ENCODE results near the gene GLIS1.
A peak's percentile ranks its signal among the peaks of the same experiment; 100 is the strongest.
"Not testable (repeated sequence)": the region's sequence is repeated elsewhere in the genome, so short reads cannot be mapped to it uniquely, and the experiment has no call there.

Gene GLIS1

GRCh38 chr1:53739109-53739681 is at the start of gene GLIS1:
GLIS1 (minus strand) TSS chr1:53739164; CDS start chr1:53738064, 1,100 bp downstream.
- peak in 3 of 4 experiments; percentile 26 to 61 (median 36) for DNase-seq (ENCODE audit: low read depth in 4 of 4, low spot score in 1 of 4)

- no peak for DNase-seq (ENCODE audit: low read depth in 4 of 4, low spot score in 1 of 4)
Measured at GRCh38 chr1:53787655-53788054, 48.7 kb upstream of the GLIS1 start.

GRCh38 chr1:53783056-53783455 is 44.1 kb upstream of the GLIS1 start:
- DNase-seq (ENCODE audit: low read depth in 4 of 4, low spot score in 1 of 4): no peak

- no peak for DNase-seq (ENCODE audit: low read depth in 4 of 4, low spot score in 1 of 4)
Measured at GRCh38 chr1:53781654-53782053, 42.7 kb upstream of the GLIS1 start.

- no peak for DNase-seq (ENCODE audit: low read depth in 4 of 4, low spot score in 1 of 4)
Measured at GRCh38 chr1:53777272-53777671, 38.3 kb upstream of the GLIS1 start.

- no peak for DNase-seq (ENCODE audit: low read depth in 4 of 4, low spot score in 1 of 4)
Measured at GRCh38 chr1:53771648-53772047, 32.7 kb upstream of the GLIS1 start.

- no peak for DNase-seq (ENCODE audit: low read depth in 4 of 4, low spot score in 1 of 4)
Measured at GRCh38 chr1:53769780-53770179, 30.8 kb upstream of the GLIS1 start.

- no peak for DNase-seq (ENCODE audit: low read depth in 4 of 4, low spot score in 1 of 4)
Measured at GRCh38 chr1:53769184-53769583, 30.2 kb upstream of the GLIS1 start.

- DNase-seq (ENCODE audit: low read depth in 4 of 4, low spot score in 1 of 4): no peak
Measured at GRCh38 chr1:53766831-53767405, 28.0 kb upstream of the GLIS1 start.

- DNase-seq (ENCODE audit: low read depth in 4 of 4, low spot score in 1 of 4): no peak
Measured at GRCh38 chr1:53766194-53766742, 27.3 kb upstream of the GLIS1 start.

GRCh38 chr1:53765657-53766056 is 26.7 kb upstream of the GLIS1 start:
- no peak for DNase-seq (ENCODE audit: low read depth in 4 of 4, low spot score in 1 of 4)

GRCh38 chr1:53763911-53764310 is 24.9 kb upstream of the GLIS1 start:
- no peak for DNase-seq (ENCODE audit: low read depth in 4 of 4, low spot score in 1 of 4)

- no peak for DNase-seq (ENCODE audit: low read depth in 4 of 4, low spot score in 1 of 4)
Measured at GRCh38 chr1:53763461-53763860, 24.5 kb upstream of the GLIS1 start.

GRCh38 chr1:53760497-53760896 is 21.5 kb upstream of the GLIS1 start:
- DNase-seq (ENCODE audit: low read depth in 4 of 4, low spot score in 1 of 4): not testable (repeated sequence)

GRCh38 chr1:53755874-53756273 is 16.9 kb upstream of the GLIS1 start:
- no peak for DNase-seq (ENCODE audit: low read depth in 4 of 4, low spot score in 1 of 4)

- no peak for DNase-seq (ENCODE audit: low read depth in 4 of 4, low spot score in 1 of 4)
Measured at GRCh38 chr1:53754484-53755312, 15.7 kb upstream of the GLIS1 start.

- no peak for DNase-seq (ENCODE audit: low read depth in 4 of 4, low spot score in 1 of 4)
Measured at GRCh38 chr1:53752281-53752680, 13.3 kb upstream of the GLIS1 start.

- DNase-seq (ENCODE audit: low read depth in 4 of 4, low spot score in 1 of 4): no peak
Measured at GRCh38 chr1:53747841-53748240, 8.9 kb upstream of the GLIS1 start.

GRCh38 chr1:53740621-53741105 is 1.7 kb upstream of the GLIS1 start:
- no peak for DNase-seq (ENCODE audit: low read depth in 4 of 4, low spot score in 1 of 4)

- DNase-seq (ENCODE audit: low read depth in 4 of 4, low spot score in 1 of 4): no peak
Measured at GRCh38 chr1:53738205-53739108, 507 bp downstream of the GLIS1 start.
